Activated CD4-positive, CD25-positive, alpha-beta regulatory T cell treated with anti-CD3 and anti-CD28 coated beads, Interleukin-2, amount 50 U/mL, for 24 hours (primary cell): ENCODE results near the gene FMOD.
"Not testable (repeated sequence)": the region's sequence is repeated elsewhere in the genome, so short reads cannot be mapped to it uniquely, and the experiment has no call there.

Experiments
- ATAC-seq, 2 donors: fragments of 150-1000 bp; cut with Tn5 transposase; one replicate each; pipeline ENCODE4 v1.10.0; 2021; ENCODE audit warnings: mild to moderate bottlenecking in 1 of 2, moderate library complexity in 1 of 2

The FMOD gene

GRCh38 chr1:203325418-203326091 lies 25.4 kb downstream of the FMOD start:
- no peak for ATAC-seq

- peak in 1 of 2 donors; percentile 14 for ATAC-seq
These were observed 25.9 kb downstream of the FMOD start for GRCh38 chr1:203325026-203325417.

DNA sequence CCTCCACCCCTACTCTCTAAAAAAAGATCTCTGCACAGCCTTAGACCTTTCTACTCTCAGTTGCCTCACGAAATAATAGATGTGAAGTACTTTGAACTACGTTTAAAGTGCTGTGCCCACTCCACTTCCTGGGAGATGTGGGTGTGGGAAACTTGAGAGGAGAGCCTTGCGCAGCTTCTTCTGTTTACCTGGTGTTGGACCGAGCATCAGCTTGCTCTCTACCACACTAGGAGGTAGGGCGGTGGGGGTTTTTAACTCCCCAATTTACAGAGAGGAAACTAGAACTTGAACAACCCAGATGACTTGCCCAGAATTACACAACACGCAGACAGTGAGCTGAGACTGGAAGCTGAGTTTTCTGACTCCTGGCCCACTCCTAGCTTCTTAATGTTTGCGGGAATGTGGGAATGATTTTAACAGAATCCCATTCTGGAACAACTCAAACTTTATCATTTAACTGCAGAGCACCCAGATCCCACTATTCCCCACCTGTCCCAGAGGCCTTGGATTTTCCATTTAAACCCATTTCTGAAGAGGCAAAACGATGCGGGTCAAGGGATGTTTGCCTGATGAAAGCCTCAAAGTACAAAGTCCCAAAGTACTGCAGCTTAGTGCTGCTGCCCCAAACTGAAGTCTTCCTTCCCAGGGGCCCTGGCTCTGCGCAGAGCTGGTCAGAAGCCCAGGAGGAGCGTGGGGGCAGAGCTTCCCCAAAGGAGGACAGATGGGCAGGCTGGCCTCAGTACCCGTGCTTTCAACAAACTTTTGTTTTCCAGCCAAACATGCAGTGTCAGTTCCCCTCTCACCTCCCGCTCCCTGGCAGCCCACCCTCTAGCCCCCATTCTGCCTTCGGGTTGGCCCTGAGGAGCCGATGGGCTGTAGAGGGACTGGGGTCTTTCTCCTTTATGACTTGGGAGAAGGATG lies 26.6 kb downstream of the FMOD start:
- ATAC-seq, result peak; percentile 11

- ATAC-seq, result no peak
These were observed 27.3 kb downstream of the FMOD start for GRCh38 chr1:203323587-203323986.

DNA sequence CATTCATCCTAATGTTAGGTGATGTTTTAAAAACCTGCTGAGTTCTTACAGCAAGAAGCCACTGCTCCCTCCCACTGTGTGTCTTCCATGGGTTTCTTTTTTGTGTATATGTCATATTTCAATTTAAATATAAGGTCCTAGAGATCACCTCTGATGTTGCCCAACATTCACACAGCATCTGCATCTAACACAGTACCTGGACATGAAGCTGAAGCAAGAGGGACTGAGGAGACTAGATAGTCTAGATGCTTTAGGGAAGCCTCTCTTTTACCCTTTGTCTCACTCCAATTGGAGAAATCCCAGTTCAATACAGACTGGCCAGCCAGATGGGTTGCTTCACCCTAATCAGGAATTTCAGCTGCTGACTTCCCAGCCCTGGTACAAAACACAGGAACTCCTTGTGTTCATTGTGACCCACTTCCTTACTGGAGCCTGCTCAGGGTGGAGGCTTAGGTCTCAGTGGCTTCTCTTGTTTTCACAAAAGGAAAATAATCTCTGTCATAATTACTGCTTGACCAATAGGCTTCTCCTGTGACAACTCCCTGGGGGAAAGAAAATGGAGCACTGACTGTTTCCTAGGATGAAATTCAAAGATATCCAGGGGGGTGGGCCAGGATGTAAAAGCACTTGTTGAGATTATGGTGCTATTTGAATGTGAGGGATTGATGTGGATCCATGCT lies 28.3 kb downstream of the FMOD start:
- no peak for ATAC-seq

DNA sequence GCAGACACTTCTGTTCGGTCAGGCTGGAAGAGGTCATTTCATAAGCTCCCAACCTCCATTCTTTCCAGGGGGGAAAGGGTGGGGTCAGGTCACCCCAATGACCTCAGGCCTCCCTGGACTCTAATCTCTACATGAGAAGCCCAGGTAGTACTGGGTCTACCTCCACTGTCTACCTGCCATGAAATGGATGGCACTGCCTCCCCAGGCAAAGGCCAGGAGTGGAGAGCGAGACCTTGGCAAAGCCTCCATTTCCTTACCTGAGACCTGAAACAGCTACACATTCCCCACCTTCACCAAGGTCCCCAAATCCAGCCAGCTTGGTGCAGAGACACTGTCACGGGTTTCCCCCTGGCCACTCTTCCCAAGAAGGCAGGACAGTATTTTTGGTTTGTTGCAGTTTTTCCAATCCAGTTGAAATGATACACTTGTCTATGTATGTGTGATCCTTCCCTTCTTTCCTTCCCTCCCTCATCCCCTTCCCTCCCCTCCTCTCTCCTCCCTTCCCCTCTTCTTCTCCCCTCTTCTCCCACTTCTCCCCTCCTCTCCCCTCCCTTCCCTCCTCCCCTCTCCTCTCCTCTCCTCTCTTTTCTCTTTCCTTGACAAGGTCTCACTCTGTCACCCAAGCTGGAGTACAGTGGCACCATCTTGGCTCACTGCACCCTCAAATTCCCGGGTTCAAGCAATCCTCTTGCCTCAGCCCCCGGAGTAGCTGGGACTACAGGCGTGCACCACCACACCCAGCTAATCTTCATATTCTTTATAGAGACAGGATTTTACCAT lies 29.5 kb downstream of the FMOD start:
- ATAC-seq, result no peak

- peak; percentile 66 to 68 for ATAC-seq
These were observed 30.2 kb downstream of the FMOD start for GRCh38 chr1:203320591-203321272.

DNA sequence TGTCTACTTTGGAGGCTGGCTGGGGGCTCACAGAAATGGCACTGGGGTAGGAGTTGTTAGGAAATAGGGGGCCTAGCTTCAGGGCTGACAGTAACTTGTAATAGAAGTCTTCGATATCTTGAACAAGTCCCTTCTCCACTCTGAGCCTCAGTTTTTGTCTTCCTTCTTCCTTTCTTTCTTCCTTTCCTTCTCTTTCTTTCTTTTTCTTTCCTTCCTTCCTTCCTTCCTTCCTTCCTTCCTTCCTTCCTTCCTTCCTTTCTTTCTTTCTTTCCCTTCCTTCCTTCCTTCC lies 32.7 kb downstream of the FMOD start:
- no peak for ATAC-seq

GRCh38 chr1:203317429-203318228 lies 33.3 kb downstream of the FMOD start:
- no peak for ATAC-seq

DNA sequence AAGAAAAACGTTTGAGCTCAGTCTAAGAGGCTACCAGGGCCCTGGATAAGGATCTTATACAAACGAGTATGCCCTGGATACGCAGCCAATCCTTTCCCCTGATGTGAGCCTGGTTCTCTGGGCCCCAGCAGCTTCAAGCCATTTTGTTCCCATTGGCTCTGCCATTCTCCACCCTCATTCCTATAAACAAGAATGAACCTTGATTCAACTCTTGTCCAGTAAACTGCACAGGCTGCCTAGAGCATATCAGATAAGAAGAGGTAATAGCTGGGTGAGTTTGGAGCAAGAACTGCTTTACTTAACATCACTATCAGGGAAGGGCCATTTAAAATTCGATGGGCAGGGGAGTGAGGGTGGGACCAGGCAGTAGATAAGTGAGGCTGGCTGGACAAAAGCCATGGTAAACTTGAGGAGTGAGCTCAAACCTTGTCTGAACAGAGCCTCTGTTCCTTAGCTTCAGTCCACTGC lies 34.3 kb downstream of the FMOD start:
- no peak for ATAC-seq

DNA sequence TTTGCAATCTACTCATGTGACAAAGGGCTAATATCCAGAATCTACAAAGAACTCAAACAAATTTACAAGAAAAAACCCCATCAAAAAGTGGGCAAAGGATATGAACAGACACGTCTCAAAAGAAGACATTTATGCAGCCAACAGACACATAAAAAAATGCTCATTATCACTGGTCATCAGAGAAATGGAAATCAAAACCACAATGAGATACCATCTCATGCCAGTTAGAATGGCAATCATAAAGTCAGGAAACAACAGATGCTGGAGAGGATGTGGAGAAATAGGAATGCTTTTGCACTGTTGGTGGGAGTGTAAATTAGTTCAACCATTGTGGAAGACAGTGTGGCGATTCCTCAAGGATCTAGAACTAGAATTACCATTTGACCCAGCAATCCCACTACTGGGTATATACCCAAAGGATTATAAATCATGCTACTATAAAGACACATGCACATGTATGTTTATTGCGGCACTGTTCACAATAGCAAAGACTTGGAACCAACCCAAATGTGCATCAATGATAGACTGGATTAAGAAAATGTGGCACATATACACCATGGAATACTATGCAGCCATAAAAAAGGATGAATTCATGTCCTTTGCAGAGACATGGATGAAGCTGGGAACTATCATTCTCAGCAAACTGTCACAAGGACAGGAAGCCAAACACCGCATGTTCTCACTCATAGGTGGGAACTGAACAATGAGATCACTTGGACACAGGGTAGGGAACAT lies 36.7 kb downstream of the FMOD start:
- ATAC-seq, result not testable (repeated sequence)

DNA sequence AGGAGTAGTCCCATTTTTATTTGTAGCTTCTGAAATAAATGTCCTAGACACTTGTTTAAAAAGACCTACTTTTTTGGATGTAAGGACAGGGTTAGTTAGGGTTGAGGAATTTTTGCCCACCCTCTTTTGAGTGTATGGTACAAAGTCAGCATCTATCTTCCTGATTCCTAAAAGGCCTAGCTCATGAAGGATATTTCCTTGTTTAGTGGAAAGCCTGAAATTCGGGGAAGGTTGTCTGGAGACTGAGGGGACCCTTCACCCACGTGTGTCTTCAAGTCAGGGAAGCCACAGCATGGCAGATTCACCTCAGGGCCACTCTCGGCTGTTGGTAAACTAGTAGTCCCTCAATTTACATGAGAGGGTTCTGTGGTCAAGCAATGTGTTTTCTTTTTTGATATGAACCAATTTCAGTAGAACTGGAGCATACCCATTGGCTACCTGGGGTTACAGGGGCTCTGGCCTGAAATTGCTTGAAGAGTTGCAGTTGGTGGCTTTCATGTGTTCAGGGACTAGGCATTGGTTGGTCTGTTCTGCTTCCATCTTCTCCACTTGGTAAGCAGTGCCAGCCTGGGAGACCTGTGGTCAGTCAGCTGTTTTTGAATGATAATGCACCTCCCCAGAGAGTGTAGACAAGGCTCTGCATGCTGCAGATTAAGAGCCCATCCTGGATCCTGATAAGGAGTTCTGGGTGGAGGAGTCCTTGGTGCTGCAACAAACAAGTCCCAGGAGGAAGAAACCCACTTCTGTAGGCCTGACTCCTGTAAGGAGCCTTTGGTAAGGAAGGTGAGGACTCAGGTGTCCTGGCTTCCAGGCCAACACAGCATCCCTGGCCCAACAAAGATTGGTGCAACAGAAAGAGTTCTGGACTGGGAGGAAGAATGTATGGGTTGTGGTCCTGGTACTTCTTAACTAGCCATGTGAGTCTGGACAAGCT lies 39.3 kb downstream of the FMOD start:
- ATAC-seq, result no peak

- no peak for ATAC-seq
These were observed 42.0 kb downstream of the FMOD start for GRCh38 chr1:203308923-203309331.

DNA sequence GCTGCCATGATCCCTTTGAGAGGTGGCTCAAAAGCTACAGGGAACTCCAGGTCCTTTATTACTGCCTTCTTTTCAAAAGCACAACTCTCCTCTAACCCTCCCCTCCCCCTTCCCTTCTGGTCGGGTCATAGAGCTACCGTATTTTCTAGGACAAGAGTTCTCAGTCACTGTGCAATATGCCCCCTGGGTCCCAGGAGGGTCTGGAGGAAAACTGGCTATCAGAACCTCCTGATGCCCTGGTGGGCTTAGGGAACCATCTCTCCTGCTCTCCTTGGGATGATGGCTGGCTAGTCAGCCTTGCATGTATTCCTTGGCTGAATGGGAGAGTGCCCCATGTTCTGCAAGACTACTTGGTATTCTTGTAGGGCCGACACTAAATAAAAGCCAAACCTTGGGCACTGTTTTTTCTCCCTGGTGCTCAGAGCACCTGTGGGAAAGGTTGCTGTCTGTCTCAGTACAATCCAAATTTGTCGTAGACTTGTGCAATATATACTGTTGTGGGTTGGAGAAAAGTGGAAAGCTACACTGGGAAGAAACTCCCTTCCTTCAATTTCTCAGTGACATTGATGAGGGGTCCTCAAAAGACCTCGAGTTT lies 42.5 kb downstream of the FMOD start:
- ATAC-seq, result no peak

DNA sequence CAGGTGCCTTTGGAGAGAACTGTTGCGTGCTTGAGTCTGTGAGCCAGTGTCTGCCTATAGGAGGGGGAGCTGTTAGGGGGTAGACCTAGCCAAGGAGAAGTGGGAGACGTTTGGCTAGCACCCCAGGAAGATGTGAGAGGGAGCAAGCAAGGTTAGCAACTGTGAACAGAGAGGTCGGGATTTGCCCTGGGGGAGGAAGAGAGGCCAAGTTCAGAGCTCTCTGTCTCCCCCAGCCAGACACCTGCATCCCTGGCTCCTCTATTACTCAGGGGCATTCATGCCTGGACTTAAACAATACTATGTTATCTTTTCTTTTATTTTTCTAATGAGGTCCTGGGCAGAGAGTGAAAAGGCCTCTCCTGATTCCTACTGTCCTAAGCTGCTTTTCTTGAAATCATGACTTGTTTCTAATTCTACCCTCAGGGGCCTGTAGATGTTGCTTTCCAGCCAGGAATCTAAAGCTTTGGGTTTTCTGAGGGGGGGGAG lies 43.2 kb downstream of the FMOD start:
- ATAC-seq, result no peak

GRCh38 chr1:203306965-203307541 lies 43.9 kb downstream of the FMOD start:
- no peak for ATAC-seq

DNA sequence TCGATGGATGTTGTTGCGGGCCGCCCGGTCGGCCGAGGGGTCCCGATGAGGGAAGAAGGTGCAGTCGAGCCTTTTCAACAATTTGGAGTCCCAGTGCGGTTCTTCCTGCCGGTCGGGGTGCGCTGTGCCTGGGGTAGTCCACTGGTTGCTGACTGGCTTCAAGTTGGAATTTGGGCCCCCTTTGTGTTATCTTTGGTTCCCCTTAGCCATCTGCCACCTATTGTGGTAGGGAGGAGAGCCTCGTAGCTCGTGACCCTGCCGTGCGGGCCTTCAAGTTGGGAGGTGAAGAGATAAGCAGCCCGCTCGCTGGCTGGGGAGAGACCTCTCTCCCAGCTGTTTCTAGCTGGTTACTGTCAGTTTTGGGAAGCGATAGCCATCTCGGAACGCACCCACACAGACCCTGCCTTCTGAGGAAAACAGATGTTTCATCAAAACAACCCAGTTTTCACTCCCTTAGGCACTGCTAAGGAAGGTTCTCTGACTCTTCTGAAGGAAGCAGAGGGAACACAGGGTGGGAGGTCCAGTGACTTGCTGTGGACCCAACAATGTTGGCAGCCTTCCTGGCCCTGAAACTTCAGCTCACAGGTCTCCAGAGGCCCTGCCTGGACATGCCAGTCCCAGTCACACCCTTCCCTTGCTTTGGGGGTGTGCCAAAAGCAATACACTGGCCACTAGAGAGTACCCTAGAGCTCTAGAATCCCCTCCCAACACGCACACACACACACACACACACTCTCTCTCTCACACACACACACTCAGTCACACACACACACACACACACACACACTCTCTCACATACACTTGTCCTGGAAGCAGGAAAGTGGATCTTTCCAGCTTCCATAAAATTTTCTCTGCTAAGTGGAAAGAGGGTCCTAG lies 44.6 kb downstream of the FMOD start:
- ATAC-seq, result no peak

GRCh38 chr1:203305809-203306088 lies 45.2 kb downstream of the FMOD start:
- peak; percentile 4 to 15 for ATAC-seq
